ENCODE results near the gene SOX1.

The SOX1 gene

GRCh38 chr13:112110479-112110878, 43.5 kb downstream of the SOX1 start:
- DNase-seq, result no peak

DNA sequence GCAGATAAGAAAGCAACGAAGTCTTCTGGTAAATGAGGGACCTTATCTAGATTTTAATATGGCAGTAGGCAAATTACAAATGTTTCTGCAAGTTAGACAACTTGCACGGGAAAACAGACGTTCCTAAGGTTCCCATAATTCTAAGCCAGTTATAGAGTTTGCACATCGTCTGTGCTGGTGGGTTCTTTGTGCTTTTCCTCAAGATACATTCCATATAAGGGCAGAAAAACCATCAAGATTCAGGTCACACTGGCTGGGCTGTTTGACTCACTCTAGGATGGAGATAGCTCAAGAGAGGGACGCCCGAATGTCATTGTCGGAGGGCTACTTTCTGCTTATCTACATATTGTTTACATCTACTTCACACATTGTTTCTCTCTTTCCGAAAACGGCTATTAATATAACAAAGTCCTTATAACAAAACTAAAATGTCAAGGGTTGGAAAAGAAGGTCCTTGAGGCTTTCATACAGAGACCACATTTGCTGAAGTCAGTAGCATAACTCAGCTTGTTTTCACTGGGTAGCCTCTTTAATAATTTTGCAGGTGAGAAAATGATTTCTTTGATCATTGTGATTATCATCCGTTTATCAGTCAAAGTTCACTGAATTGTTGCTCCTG, 44.4 kb downstream of the SOX1 start:
- no peak for DNase-seq

DNA sequence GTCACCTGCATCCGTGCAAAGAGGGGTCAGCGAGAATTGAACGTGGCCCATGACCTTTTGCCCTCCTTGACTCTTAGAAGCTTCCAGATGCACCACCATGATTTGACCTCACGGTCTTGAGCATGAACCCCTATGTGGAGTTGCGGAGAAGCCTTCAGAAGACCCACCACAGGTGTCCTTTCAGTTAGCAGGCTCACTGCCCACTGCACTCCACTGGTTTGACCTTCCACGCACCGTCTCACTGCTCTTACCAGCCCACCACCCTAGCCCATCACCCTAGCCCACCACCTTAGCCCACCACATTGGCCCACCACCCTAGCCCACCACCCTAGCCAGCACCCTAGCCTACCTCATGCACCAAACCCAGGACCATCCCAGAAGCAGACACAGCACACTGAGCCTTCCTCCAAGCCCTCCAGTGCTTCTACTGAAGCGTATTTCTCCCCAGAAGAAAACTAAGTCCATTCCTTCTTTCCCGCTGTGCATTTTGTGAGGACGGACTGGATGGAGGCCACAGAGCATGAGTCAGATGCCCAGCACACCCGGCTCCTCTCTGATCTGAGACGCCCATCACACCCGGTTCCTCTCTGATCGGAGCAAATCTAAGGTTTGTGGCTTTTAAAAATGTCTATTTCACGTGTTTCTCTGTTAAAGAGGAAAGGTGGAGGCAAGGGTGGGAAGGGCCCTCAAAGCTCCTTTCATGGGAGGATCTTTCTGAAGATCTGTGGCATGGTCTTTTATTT, 45.8 kb downstream of the SOX1 start:
- no peak for DNase-seq

DNA sequence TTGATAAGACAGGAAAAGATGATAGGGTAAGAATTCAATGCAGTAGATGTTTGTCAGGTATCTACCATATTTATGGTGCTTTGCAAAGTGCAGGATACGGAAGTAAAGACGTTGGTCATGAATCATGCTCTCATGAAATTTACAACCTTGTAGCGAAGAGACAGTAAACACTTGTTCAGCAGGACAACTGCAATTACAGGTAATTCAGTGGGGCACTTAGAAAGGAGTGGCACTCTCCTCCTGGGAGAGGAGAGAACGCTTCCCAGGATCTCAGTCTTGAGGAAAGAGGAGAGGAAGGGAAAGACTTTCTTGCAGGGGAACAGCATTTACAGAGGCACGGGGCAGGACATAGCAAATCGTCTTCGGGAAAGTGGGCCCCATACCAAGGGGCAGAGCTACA, 46.4 kb downstream of the SOX1 start:
- no peak for DNase-seq

- DNase-seq, result no peak
Observed at GRCh38 chr13:112113851-112114250, 46.9 kb downstream of the SOX1 start.

- no peak for DNase-seq
Observed at GRCh38 chr13:112114391-112114790, 47.4 kb downstream of the SOX1 start.

DNA sequence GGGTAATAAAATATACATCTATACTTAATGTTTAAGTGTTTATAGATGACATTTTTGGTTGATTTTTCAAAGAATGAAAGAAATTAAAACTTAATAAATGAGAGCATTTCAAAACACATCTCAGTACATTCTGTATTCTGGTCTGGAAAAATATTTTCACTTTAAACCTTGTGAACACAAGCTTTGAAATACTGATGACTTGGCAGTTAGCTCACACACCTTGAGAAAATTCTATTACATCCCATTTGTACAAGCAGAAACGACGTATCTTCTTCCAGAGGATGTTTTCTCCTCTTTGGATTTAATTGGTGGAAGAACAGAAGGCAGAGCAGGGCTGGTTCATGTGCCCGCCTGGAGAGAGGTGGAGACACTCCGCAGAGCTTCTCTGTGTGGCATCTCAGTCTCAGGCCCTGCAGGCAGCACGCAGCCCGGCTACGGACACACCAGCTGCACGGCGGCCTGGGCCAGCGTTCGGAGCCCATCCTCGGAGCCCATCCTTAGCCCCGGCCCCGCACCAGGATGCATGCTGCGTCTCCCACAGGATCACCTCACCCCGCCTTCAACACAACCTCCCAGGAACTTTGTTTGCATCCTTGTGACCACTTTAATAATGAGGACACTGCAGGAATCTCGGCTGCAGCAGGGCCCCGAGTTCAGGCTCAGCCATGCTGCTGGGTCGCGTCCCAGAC, 48.6 kb downstream of the SOX1 start:
- DNase-seq, result no peak

DNA sequence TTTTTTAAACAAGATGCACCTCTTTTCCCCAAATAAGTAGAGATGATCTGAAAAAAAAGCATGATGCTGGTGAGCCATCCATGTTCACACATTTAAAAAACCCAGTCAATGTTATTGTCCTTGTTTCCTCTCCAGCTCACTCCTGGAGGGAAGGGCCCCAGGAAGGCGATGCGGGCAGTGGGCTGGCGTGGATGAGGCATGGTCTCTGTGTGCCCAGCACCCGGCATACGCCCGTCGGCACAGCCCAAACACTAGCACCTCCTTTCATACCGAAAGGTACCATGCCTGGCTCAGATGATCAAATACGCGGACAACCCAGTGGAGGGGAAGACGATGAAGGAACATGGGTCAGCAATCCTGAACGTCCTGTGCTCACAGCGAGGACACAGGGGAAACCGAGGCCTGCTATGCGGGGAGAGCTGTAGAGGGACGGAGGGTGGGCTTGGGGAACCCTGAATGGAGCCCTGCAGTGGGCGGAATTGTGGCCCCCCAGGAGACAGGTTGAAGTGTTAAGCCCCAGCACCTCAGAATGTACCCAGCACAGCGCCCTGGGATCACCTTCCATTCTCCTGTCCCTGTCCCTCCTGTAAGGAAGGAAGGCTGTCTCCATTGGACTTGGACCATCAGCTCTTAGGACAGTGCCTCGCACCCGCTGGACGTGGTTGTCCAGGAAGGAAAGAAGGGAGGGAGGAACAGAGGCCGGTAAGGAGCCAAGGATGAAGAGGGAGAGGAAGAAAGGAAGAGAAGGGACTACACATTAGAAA, 49.4 kb downstream of the SOX1 start:
- DNase-seq, result no peak

DNA sequence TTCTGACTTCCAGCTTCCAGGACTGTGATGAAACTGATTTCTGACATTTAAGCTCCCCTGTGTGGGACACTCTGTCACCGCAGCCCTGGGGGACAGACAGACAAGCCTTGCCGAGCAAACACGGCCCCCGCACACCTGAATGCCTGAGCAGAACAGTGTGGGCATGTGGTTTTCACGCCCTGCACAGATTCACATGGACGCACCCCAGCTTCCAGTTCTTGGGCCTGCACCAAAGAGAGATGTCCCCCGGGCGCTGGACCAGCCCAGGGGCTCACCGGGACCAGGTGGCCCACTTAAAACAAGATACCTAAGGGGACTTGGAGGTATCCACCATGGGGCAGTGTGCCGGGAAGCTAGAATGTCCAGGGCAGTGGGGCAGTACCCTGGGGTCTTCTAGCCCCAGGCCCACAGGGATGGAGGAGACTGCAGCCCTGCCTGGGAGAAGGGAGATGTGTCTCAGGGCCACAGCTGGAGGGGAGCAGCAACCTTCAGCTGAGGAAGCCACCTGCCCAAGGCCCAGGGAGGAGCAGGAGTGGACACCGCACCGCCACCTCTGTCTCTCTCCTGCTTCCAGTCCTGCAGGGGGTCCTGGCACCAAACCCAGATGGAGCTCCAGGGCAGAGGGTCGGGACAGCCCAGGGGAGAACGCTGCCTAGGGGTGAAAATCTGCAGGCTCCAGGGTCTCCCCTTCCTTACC, 50.5 kb downstream of the SOX1 start:
- DNase-seq, result no peak

DNA sequence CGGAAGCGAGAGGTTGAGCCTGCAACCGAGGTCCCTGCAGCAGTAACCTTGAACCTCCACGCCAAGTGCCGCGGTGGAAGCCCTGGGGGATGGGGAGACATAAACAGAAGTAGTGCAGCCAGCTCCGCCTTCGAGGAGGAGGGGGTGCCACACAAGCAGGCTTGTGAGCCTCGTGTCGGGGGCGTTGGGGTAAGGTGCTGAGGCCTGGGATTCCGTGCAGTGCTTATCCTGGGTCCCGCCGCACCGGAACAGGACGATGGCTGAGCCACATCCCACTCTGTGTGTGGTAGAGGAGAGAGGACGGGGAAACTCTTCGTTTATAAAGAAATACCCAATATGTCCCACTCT, 51.0 kb downstream of the SOX1 start:
- DNase-seq, result no peak

GRCh38 chr13:112118451-112119064, 51.6 kb downstream of the SOX1 start:
- DNase-seq, result no peak

DNA sequence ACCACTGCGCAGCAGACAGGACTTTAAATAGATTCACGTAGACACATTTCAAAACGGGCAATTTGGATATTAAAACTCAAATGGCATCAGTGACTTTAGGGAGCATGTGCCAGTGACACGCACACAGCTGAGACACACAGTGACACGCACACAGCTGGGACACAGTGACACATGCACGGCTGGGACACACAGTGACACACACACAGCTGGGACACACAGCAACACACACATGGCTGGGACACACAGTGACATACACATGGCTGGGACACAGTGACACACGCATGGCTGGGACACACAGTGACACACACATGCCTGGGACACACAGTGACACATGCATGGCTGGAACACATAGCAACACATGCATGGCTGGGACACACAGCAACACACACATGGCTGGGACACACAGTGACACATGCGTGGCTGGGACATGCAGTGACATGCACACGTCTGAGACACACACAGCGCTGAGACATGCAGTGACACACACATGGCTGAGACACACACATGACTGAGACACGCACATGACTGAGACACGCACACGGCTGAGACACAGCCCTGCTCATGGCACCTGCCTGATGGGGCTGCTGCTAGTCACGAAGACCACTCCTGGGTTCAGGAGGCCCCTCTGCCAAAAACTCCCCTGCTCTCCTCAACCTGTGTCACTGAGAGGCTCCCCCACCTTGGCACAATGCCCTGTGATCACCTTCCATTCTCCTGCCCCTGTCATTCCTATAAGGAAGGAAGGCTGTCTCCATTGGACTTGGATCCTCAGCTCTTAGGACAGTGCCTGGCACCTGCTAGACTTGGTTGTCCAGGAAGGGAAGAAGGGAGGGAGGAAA, 52.5 kb downstream of the SOX1 start:
- no peak for DNase-seq

GRCh38 chr13:112120031-112120373, 53.1 kb downstream of the SOX1 start:
- DNase-seq, result no peak

All from hippocampal formation (tissue), 2 donors.